ENCODE data around the gene STARD10. TPM values are rescaled to one million over a fixed set of nuclear protein-coding genes. Genes with fewer than 3 reads are reported as not detected.

STARD10 gene
- total RNA-seq, 1 donor from 2014 or later = 38.4 TPM

DNA sequence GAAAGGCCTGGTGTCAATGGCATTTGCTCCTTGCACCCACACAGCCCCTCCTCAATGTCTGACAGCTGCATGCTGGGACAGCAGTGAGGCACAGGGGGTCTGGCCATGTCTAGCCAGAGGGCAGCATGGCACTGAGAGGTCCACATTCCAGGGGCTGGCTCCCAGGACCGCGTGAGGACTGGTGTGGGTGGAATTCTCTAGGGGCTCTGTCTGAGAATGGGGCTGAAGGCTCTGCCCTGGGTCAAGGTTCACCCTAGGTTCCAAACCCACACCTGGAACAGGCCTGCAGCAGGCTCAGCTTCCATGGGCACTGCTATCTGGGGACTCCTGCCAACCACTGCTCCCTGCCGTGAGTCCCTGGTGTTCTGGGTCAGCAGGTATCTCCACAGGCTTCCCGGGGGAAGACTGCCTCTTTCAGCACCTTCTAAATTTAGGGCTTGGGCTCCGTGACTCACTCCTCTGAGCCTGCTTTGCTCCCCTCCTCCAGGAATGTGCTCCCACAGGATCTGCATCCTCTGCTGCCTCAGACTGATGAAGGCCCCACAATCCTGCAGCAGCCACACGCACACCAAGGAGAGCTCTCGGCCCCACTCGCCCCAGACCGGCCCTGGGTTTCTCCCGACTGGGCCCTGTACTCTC lies 4.2 kb downstream of the STARD10 start:
- DNase-seq (ENCODE audit: low read depth) (peak; percentile 61), FAIRE-seq (no peak)
- TF ChIP-seq, protein P1, sequence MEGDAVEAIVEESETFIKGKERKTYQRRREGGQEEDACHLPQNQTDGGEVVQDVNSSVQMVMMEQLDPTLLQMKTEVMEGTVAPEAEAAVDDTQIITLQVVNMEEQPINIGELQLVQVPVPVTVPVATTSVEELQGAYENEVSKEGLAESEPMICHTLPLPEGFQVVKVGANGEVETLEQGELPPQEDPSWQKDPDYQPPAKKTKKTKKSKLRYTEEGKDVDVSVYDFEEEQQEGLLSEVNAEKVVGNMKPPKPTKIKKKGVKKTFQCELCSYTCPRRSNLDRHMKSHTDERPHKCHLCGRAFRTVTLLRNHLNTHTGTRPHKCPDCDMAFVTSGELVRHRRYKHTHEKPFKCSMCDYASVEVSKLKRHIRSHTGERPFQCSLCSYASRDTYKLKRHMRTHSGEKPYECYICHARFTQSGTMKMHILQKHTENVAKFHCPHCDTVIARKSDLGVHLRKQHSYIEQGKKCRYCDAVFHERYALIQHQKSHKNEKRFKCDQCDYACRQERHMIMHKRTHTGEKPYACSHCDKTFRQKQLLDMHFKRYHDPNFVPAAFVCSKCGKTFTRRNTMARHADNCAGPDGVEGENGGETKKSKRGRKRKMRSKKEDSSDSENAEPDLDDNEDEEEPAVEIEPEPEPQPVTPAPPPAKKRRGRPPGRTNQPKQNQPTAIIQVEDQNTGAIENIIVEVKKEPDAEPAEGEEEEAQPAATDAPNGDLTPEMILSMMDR (IDR thresholded peaks at IDR 0.05; ENCODE audit: insufficient read depth, low read depth, low read length) = no peak
- no peak for TF ChIP-seq EZH2 (IDR thresholded peaks at IDR 0.05; ENCODE audit: insufficient read depth, low read length)
- H3K4me3 ChIP-seq (ENCODE audit: insufficient read depth, low read depth, low read length) = no peak overlapping the region
- peak overlapping the region; percentile 6 for H2AFZ ChIP-seq (ENCODE audit: low read depth, low read length)
- no peaks in the 10 kb centered on the region for H3K27me3 ChIP-seq (ENCODE audit: insufficient read depth, low read length)
- H3K4me1 ChIP-seq (ENCODE audit: insufficient read depth, low read length) = peaks cover 26% of the 10 kb centered on the region
- Mint-ChIP-seq H3K9me3 (ENCODE audit: unreplicated experiment) (peaks cover 3% of the 10 kb centered on the region), H3K4me3 (ENCODE audit: unreplicated experiment) (no peak overlapping the region), H3K27ac (ENCODE audit: unreplicated experiment) (peak overlapping the region; percentile 34), H3K36me3 (ENCODE audit: low read depth, unreplicated experiment) (no peaks in the 10 kb centered on the region), H3K27me3 (ENCODE audit: low read depth, unreplicated experiment) (no peaks in the 10 kb centered on the region), H3K4me1 (ENCODE audit: low read depth, unreplicated experiment) (peaks cover 7% of the 10 kb centered on the region)
- no peaks in the 10 kb centered on the region for H3K9me3 ChIP-seq (ENCODE audit: insufficient read depth, low read depth, low read length)
- H3K9ac ChIP-seq (ENCODE audit: low read length) = peak overlapping the region; percentile 1
- H3K79me2 ChIP-seq (ENCODE audit: insufficient read depth, low read length) = no peaks in the 10 kb centered on the region
- H3K36me3 ChIP-seq (ENCODE audit: insufficient read depth, low read length) = no peaks in the 10 kb centered on the region
- peak overlapping the region; percentile 14 for H3K4me2 ChIP-seq (ENCODE audit: low read length)
- H4K20me1 ChIP-seq (ENCODE audit: insufficient read depth, low read length) = no peaks in the 10 kb centered on the region
- peak overlapping the region; percentile 47 for H3K27ac ChIP-seq (ENCODE audit: low read depth, low read length)

DNA sequence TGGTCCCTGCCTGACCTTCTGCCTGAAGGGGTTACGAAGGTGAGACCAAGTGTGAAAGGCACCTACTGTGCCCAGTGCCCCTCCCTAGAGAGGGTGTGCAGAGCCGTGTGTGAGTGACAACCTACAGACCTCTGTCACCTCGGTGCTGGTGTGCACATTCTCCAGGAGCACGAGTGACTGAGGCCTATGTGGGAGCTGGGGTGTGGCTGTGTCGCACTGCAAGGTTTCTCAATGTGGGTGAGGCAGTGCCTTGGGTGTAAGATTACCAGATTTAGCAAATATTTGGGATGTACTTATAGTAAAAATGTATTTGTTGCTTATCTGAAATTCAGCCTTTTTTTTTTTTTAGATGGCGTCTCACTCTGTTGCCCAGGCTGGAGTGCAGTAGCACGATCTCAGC lies 5.6 kb downstream of the STARD10 start:
- H4K20me1 ChIP-seq (ENCODE audit: insufficient read depth, low read length) = no peaks in the 10 kb centered on the region
- no peak overlapping the region for H2AFZ ChIP-seq (ENCODE audit: low read depth, low read length)
- H3K27me3 ChIP-seq (ENCODE audit: insufficient read depth, low read length) = no peaks in the 10 kb centered on the region
- no peaks in the 10 kb centered on the region for H3K36me3 ChIP-seq (ENCODE audit: insufficient read depth, low read length)
- Mint-ChIP-seq H3K27ac (ENCODE audit: unreplicated experiment) (no peak overlapping the region), H3K27me3 (ENCODE audit: low read depth, unreplicated experiment) (no peaks in the 10 kb centered on the region), H3K9me3 (ENCODE audit: unreplicated experiment) (peaks cover 3% of the 10 kb centered on the region), H3K36me3 (ENCODE audit: low read depth, unreplicated experiment) (no peaks in the 10 kb centered on the region), H3K4me3 (ENCODE audit: unreplicated experiment) (no peak overlapping the region), H3K4me1 (ENCODE audit: low read depth, unreplicated experiment) (peaks cover 4% of the 10 kb centered on the region)
- no peaks in the 10 kb centered on the region for H3K9me3 ChIP-seq (ENCODE audit: insufficient read depth, low read depth, low read length)
- no peak overlapping the region for H3K9ac ChIP-seq (ENCODE audit: low read length)
- no peak overlapping the region for H3K4me2 ChIP-seq (ENCODE audit: low read length)
- TF ChIP-seq, protein P1 (IDR thresholded peaks at IDR 0.05; ENCODE audit: insufficient read depth, low read depth, low read length) = no peak
- TF ChIP-seq EZH2 (IDR thresholded peaks at IDR 0.05; ENCODE audit: insufficient read depth, low read length) = no peak
- DNase-seq (ENCODE audit: low read depth) = no peak
- H3K79me2 ChIP-seq (ENCODE audit: insufficient read depth, low read length) = no peaks in the 10 kb centered on the region
- H3K27ac ChIP-seq (ENCODE audit: low read depth, low read length) = no peak overlapping the region
- no peak for FAIRE-seq
- no peak overlapping the region for H3K4me3 ChIP-seq (ENCODE audit: insufficient read depth, low read depth, low read length)
- peaks cover 17% of the 10 kb centered on the region for H3K4me1 ChIP-seq (ENCODE audit: insufficient read depth, low read length)

All from astrocyte (in vitro differentiated cells and primary cell).